ENCODE measurements around the gene SETBP1.
"Not testable (repeated sequence)": the region's sequence is repeated elsewhere in the genome, so short reads cannot be mapped to it uniquely, and the experiment has no call there.

SETBP1 gene

DNA sequence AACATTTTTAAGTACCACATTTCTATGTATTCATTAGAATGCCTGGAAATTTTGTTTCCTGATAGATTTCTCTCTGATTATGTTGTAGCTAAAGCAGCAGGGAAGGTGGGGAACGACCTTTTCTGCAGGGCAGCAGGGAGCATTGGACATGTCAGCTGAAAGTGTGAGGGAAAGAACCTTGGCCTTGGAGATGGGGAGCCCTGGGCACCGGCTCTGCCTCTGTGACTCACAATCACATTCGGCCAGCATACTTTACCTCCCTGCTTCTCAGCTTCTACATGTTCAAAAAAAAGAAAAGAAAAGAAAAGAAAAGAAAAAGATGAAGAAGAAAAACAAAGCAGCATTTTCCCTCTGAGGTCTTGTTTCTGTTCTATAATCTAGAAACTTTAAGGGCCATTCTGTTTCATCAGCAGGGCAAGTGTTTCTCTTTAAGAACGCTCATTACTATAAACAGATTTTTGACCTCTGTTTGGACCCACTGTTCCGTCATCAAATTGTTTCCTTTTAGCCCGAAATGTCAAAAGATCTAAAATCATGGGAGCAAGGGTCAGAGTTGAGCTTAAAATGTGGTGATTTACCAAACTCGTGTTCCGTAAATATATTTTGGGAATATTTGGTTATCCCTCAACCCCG, 27.9 kb downstream of the SETBP1 start:
- no peak for DNase-seq

DNA sequence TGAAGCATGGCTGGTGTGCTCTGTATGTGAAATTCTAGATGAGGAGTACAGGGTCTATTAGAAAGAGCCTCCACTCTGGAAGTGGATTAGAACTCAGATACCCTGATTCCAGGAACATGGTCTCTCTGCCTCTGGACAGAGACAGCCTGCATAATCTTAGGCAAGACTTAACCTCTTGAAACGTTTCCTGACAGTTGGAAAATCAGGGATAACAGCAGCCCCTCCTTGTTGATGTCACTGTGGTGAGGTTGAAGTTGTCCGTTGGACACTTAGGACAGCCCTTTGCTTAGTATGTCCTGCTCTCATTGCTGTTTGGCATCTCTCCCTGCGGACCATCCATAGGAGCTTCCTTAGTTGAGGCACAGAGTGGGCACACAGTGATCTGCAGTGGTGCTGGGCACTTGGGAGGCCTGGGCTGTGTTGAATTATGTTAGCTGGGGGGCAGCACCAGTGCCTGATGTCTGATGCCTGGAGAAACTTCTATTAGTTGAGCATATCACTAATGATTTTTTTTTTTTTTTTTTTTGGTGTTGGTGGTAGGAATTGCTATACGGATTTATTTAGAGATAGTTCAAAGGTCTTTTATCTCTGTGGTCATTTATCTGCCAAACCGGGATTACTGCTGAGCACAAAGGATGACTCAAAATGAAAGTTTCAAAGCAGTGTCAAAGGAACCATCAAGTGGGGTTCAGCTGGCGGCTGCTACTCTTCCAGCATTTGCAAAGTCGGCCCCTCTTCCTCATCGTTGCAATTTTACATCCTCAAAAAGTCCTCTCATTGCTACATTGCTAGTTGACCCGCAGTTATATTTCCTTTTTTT, 28.8 kb downstream of the SETBP1 start:
- peak; percentile 10 for DNase-seq

DNA sequence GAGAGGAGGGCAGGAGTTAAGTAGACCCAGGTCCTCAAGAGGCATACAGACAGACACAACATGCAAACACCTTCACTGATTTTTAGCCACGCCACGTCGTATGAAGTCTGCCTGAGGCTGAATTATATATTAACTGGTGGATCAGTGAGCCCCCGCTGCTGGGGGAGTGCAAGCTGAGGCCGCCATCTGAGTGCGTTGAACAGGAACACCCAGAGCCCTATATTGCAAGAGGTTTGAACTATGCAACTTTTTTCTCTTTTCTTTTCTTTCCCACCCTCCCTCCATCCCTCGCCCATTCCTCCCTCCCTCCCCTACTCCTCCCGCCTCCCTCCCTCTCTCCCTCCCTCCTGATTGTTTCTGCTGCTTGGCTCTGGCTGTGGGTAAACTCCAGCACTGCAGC, 30.2 kb downstream of the SETBP1 start:
- DNase-seq, result no peak

DNA sequence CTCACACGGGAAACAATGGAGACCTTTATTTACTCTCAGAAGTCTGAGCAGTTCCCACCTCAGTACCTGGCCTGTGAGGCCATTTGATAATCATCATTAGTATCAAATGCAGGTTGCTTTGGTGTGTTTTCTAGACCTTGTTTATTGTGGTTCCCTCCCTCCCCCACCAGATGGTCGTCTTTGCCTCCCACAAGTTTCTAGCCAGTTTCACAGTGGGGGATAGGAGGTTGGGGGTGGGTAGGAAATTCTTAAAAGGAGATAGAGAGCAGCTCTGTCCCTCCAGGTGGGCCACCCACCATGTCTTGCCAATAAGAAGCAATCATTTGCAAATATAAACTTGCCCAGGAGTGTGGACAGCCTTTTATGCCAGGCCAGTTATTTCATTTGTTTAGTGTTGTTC, 31.3 kb downstream of the SETBP1 start:
- no peak for DNase-seq

DNA sequence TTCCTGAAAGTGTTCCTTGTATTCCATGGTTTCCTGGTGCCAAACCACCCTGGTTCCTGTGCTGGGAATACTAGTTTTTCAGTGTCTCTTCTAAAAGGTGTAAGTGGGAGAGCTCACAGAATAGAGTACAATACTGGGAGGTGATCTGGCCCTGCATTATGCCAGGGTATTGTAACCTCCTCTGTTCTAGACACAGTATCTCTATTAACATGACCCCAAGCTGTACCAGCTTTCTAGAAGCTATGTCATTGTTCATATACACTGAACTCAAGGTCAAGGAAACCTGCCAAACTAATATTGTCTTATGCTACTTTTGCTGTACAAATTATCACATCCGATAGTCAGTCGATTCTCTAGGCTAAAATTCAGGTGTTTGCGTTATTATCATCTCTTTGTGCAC, 32.7 kb downstream of the SETBP1 start:
- no peak for DNase-seq

DNA sequence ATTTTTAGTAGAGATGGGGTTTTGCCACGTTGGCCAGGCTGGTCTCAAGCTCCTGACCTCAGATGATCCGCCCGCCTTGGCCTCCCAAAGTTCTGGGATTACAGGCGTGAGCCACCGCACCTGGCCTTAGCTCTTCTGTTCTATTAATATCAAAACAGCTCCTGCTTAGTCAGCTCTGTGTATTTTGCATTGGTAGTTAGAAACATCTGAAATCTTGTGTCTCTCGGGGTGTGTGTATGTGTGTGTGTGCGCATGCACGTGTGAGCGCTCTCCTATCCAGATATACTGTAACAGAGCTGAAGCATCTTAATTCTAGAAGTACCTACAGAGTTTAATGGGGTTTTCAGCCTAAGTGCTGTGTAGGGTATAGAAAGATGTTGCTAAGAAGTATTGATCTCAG, 33.7 kb downstream of the SETBP1 start:
- no peak for DNase-seq

DNA sequence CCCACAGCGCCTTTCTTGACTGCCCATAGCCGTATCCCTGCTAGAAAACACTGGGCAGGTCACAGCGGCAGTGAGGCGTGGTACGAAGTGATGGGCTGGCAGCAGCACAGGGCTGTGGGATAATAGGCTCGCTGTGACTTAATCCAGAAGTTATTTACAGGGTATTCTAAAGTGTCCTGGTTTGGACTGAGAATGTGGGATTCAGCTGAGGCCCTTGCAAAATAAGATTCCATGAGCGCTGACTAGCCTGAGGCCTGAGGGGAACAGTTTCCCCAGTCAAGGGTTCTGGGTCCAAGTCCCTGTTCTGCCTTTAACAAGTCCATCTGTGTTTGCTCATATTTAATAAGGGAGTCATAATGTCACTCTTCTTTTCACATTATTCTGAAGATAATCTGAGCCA, 34.6 kb downstream of the SETBP1 start:
- DNase-seq, result no peak

DNA sequence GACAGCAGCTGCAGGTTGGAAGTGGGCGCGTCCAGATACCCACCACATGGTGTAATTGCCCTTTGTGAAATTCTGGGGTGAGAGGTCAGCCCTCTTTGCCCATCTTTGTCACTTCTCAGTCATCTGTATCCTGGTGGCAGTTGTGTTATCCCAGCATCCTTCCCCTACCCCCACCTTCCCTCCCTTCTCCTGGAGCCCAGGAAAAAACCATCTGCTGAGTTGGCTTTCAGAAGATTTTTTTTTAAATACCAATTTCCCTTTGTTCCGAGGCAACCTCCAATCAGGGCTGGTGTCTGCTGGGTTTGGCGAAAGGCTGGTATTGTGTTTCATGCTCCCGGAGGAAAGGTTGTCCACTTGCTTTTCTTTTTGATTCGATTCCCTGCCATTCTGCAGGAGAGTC, 35.2 kb downstream of the SETBP1 start:
- no peak for DNase-seq

DNA sequence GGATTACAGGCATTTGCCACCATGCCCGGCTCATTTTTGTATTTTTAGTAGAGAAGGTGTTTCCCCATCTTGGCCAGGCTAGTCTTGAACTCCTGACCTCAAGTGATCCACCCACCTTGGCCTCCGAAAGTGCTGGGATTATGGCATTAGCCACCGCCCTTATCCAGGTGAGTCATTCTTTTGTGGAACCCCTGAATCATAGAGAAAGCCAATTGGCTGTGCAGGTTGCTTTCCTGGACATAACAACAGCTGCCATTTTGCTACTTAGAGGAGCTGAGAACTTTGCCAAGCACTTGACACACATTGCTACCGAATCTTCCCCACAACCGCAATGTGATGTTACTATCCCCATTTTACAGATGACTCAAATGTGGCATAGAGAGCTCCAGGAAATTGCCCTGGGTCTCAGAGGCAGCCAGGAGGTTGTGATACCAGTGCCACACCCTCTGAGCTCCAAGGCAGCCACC, 36.0 kb downstream of the SETBP1 start:
- DNase-seq, result peak; percentile 7

DNA sequence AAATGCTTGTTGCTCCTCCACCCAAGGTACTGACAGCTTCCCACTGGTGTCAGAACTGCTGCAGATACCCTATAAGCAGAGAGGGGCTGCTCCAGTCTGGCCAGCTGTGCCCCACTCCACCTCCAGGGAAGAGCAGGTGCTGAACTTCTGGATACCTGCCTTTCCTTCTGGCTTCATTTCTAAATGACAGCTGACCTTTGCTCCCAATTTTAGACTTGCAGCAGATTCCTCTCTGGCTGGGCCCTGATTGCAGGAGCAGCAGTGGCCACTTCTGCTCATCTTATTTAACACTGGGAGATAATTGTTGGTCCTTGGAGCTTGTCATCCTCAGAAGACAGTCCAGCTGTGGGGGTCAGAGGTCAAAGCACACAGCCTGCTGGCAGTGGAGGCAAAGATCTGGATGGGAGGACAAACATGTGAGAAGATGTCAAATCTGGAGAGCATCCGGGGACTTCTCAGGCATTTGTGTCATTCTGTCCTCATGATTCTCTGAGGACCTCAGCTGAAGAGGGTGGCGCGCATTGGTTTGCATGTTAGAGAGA, 38.9 kb downstream of the SETBP1 start:
- DNase-seq, result no peak

DNA sequence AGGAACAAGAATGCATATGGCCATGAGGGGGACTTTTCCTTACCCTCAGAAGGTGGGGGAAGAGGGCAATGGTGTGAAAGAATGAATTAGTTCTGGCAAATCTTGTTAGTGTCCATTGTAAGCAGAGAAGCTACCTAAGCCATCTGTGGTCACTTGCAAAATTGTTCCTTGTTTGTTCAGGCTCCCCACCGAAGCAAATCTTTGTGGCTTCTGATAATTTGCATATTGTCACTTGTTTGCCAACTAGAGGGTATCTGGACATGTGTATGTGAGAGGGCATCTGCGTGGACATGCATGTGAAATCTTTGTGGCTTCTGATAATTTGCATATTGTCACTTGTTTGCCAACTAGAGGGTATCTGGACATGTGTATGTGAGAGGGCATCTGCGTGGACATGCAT, 41.1 kb downstream of the SETBP1 start:
- DNase-seq, result not testable (repeated sequence)

DNA sequence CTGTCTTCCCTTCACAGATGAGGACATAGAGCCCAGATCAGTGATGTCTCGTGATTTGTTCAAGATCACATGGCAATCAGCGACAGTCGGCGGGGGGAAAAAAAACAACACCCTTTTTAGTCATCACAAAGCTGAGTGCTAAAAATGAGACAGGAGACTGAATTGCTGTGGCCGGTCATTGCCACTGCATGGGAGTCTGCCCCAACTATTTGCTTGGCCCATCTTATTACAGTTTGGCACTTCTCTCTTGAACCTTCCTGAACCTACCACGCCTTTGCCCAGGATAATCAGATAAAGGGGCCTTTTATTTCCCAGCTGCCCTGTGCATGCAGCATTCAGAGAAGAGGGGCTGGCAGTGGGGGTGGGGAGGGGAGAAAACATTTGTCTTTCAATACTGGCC, 42.7 kb downstream of the SETBP1 start:
- peak; percentile 18 for DNase-seq

DNA sequence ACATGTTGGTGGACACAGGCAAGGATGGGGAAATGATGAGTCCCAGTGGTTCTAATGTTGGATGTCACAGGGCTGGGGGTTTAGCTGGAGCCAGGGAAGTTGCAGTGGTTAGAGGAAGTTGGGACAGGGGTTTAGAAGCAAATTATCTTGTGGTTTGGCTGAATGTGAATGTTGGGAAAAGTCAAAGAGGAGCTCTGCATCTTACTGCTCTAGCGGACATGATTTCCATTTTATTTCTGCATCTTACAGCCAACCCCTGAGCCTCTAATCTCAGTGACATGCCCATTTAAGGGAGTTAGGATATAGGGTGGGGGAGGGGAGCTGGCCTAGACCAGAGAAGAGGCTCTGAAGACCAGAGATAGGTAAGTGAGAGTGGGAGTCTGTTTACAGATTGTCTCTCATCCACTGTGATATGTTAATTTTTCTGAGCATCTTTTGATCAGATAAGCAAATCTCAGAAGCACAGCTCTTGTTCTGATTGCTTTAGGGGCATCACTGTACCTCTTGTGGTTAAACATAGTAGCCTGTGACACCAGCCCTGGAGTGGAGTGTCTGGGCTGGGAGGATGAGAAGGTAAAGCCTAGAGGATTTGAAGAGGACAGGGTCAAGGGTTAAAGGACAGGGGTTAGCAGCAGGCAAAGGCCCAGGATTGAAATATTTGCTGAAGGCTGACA, 43.6 kb downstream of the SETBP1 start:
- DNase-seq, result peak; percentile 14

DNA sequence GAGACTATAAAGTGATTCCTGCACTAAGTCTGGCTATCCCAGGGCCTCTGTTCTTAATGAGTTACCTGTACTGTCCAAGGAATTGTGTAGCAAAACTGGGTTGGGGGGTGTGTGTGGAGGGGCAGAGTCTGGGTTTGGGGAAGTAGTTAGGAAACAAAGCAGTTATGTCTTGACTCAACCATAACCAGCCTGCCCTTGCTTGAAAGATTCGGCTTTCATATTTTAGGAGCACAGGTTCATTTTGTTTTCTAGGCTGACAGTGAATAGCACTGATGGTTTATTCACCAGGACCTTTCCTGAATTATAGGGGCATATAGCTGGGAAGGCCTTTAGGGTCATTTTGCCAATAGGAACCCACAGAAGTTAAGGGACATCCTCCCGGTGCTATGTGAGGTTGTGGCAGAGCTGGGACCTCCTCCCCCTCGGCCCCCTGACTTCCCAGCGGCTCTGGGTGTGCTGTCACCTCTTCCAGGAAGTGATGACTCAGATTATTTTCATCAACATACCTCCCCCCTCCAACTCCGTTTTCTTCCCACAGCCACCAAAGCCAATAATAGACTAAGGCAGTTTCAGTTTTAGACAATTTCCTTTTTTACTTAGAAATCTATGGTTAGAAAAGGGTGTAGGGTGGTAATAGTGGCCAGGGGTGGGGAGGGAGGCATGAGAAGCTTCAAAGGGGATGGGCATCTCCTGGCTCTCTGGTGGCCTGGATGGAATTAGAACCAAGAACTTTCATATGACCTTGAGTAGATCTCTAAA, 44.8 kb downstream of the SETBP1 start:
- peak; percentile 77 for DNase-seq

DNA sequence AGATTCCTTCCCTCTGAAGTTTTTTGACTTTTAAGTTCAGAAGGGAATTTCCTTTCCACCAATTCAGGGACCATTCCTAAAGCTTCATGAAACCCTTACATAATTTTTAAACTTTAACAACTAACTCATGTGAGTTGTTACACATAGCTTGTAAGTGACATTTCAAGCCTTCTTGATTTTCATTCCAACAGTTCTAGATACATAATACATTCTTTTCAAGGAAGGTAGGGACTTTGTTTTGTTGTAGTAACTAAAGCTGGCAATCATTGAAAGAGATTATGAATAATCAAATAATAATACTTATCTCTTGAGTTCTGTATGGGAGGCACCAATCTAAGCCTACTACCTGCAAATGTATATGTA, 45.4 kb downstream of the SETBP1 start:
- no peak for DNase-seq

DNA sequence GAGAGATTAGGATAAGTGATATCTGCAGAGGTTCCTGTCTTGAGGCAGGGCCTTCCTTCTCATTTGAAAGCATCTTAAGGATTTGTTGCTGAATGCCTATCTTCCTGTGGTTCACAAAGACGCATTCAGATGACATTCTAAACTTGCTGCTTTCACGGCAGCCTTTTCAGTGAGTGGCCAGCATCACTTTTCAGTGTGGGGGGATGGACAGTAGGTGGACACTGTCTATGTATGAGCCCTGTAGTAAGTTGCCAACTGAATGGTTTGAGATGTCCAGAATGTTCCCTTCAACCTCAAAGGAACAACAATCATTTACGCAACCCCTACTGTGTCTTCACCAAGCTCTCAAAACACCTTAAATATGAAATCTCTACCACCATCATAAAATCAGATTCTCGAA, 46.6 kb downstream of the SETBP1 start:
- DNase-seq, result no peak

DNA sequence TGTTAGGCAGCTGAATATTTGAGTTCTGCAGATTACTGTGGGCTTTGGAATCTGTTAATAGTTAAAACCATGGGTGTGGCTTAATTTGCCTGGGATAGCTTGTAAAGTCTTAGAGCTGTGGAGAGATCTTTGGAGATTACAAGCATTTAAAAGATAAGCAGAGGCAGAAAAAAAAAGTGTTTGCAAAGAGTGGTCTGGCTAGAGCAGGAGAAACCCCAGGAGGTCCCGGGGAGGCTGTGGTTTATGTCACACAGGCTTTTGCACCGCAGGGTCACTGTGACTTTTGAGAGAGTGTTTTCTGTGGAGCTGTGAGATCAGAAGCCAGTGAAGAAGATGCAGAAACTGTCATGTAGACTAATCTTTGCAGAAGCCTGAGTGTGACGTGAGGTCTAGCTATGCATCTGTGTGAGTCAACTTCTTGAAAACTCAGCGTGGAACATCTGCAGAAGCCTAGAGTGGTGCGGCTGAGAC, 49.0 kb downstream of the SETBP1 start:
- peak; percentile 63 for DNase-seq

DNA sequence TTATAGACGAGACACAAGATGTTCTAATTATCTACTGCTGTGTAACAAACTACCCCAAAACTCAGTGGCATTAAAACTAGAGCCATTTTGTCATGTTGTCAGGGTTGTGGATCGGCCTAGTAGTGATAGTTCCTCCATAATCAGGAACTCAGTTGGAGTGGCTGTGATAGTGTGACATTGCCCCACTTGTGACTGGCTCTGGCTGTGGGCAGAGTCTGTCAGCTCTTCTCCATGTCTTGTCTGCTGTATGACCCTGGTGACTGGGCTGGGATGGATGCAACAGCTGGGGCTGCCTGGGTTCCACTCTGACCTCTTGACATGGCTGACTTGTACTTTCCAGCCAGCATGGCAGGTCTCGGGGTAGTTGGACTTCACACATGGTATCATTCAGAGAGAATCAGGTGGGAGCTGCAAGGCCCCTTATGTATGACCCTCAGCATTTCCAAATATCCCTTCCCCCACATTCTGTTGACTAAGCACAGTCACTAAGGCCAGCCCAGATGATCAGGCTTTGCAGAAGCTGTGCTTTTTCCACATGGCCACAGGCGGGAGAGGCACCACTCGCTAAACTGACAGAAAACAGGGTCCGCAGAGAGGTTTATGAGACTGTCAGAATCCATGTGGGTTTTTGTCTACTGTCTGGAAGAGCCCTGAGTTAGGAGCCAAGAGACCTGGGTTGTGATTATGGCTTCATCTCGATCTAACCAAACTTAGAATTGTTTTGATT, 50.3 kb downstream of the SETBP1 start:
- no peak for DNase-seq

DNA sequence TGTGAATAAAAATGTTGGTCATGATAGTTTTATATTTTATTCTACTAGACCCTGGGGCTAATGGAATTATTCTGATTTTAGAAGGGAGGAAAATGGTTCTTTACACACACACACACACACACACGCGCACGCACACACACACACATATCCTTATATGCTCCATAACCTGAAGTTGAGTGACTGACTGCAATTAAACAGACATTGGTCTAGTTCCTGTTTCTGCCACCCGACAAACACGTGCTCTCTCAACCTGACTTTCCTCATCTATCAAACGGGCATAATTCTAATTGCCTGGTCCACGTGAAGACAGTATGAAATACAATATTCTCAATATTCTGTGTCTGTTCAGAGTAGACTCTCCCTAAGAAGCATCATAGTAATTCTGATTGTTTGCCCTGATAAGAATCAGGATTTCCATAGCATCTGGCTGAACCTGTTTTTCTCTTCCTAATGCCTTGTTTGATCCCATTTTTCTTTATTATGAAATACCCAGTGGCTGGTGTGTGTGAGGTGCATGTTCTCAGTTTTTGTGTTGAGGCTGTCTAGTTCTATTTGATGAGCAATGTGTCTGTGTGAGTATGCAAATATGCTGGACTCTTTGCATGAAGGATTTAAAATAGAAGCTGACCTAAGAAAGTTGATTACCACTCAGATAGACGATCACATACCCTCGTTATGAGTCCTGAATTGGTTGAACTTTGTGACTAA, 51.0 kb downstream of the SETBP1 start:
- no peak for DNase-seq

DNA sequence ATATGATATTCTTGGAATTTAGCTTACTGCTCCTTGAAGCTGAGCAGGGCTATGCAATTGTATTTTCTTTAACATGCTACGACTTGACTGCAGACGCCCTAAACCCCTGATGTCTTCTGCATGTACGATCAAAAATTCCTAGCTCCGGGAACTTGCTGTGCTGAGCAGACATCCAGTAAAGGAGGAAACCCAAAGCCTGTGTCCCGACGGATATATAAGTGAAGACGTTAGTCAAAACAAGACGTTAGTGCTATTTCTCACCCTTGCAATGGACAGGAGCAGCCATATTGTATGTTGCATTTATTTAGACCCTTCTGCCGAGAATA, 51.5 kb downstream of the SETBP1 start:
- no peak for DNase-seq

DNA sequence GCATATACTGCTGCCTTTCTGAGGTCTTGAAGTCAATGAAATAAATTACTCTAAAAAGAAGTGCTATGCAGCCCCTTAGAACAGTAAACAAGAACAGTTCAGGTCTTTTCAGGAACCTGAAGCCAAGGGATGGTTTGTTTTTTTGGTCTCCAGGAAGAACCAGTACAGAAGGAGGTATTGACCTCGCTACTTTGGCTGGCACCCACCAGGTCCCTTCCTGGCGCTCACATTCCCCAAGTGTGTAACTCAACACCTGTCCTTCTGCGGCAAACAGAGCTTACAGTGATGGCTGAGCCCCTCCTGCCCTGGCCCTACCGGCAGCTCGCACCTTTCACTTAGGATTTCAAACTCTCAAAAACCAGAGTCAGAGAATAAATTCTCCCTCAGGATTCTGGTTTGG, 51.9 kb downstream of the SETBP1 start:
- DNase-seq, result no peak
